ENCODE results near the gene EEF1A2.

DNA sequence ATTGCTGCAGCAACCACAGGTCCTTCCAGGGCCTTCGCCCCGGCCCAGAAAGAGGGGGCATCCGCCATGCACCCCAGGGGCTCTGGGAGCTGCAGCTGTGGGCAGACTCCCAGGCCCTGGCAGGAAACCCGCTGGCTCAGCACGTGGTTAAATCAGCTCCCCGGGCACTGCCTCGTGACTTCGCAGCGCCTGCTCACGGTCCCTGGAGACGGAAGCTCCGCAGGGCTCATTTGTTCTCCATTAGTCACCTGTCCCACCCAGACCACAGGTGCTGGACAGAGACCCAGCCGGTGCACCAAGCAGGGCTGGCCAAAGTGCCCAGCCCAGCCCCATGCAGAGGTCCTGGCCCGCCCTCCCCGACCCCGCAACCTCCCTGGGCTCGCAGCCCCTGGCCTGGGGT is 41.1 kb downstream of the EEF1A2 start:
- no peak for TF ChIP-seq POLR2A (IDR thresholded peaks at IDR 0.05)
- TF ChIP-seq, protein P1, sequence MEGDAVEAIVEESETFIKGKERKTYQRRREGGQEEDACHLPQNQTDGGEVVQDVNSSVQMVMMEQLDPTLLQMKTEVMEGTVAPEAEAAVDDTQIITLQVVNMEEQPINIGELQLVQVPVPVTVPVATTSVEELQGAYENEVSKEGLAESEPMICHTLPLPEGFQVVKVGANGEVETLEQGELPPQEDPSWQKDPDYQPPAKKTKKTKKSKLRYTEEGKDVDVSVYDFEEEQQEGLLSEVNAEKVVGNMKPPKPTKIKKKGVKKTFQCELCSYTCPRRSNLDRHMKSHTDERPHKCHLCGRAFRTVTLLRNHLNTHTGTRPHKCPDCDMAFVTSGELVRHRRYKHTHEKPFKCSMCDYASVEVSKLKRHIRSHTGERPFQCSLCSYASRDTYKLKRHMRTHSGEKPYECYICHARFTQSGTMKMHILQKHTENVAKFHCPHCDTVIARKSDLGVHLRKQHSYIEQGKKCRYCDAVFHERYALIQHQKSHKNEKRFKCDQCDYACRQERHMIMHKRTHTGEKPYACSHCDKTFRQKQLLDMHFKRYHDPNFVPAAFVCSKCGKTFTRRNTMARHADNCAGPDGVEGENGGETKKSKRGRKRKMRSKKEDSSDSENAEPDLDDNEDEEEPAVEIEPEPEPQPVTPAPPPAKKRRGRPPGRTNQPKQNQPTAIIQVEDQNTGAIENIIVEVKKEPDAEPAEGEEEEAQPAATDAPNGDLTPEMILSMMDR (IDR thresholded peaks at IDR 0.05), result no peak
